ENCODE results near the gene PACSIN3.

Gene PACSIN3

DNA sequence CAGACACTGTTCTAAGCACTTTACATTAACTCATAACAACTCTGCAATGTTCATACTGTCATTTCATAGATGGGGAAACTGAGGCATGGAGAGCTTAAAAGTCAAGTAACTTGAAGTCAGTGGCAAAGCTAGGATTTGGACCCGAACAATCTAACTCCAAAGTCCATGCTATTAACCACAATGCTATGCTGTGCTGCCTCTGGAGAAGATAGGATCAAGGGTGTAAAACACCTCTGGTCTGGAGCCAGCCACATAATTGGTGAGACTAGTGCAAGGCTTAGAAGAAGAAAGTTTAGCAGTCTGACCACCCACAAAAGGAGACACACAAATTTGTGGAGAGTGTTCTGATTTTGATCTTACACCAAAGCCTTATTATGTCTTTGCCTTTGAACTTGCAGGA, 53.3 kb downstream of the PACSIN3 start:
- Histone ChIP-seq H3K9me3 (ENCODE audit: control insufficient read depth, insufficient read depth, low read depth, low read length) (no peaks in the 10 kb centered on the region), H3K36me3 (ENCODE audit: control insufficient read depth, insufficient read depth, low read length) (no peaks in the 10 kb centered on the region), H3K4me3 (ENCODE audit: low read depth, low read length) (no peak overlapping the region), H3K27ac (ENCODE audit: low read depth, low read length) (no peak overlapping the region), H3K4me1 (ENCODE audit: control insufficient read depth, insufficient read depth, low read length) (peaks cover 14% of the 10 kb centered on the region; the same call in 1 of the 2 replicates), H3K9ac (ENCODE audit: low read length) (no peak overlapping the region), H3K27me3 (ENCODE audit: control insufficient read depth, insufficient read depth, low read length) (no peaks in the 10 kb centered on the region)

DNA sequence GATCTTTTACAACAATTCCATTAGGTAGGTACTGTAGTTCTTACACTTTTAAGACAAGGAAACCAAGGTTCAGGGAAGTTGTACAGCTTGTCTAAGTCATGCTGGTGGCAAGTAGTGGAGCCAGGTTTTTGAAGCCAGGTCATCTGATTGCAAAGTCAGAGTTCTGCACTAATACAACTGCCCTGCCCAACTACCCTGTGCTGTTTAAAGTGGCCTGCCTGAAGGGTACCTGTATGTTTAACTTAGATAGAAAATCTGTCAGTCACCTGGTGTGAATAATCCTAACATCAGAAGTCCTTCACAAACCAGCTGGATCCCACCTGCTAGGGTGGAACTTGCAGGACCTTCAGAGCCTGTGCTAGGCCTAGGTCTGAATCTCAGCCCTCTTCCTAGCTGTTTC, 53.7 kb downstream of the PACSIN3 start:
- Histone ChIP-seq H3K36me3 (ENCODE audit: control insufficient read depth, insufficient read depth, low read length) (no peaks in the 10 kb centered on the region), H3K9me3 (ENCODE audit: control insufficient read depth, insufficient read depth, low read depth, low read length) (no peaks in the 10 kb centered on the region), H3K27me3 (ENCODE audit: control insufficient read depth, insufficient read depth, low read length) (no peaks in the 10 kb centered on the region), H3K4me3 (ENCODE audit: low read depth, low read length) (no peak overlapping the region), H3K9ac (ENCODE audit: low read length) (no peak overlapping the region), H3K27ac (ENCODE audit: low read depth, low read length) (no peak overlapping the region), H3K4me1 (ENCODE audit: control insufficient read depth, insufficient read depth, low read length) (peaks cover 14% of the 10 kb centered on the region; the same call in 1 of the 2 replicates)

DNA sequence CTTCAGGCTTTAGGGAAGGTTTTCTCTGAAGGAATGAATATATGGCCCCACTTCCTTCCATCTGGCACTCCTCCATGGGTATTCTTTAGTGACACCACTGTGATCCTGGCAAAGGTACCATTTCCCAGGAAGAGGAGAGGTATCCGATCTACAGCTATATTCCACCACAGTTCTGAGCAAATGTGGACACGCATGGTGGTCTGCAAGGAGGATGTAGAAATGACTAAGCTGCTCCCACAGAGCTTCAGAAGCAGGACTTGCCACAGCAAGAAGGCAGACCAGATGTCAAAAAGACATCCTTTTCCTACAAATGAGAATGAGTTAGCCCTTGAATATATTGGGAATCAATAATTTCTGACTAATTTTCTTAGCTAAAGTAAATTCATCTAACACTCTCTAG, 55.1 kb downstream of the PACSIN3 start:
- no peak overlapping the region for H3K27ac ChIP-seq (ENCODE audit: low read depth, low read length)

DNA sequence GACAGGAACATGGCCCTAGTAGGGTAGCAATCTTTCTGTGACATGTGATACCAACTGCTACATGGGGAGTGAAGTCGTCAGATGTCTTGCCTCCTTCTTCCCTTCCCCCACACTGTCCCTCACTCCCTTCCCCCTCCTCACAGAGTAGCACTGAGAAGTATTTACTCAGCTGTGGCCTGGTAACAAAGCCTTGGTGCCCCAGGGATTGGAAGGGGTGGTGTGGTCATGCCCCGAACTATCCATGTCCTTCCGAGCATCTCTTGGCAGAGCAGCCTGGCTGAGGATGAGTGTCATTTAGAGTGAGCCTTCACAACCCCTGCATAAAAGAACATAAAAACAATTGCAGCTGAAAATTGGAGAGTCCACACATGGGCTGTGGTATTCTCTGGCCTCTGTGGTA, 55.7 kb downstream of the PACSIN3 start:
- Histone ChIP-seq H3K9ac (ENCODE audit: low read length) (no peak overlapping the region), H3K27me3 (ENCODE audit: control insufficient read depth, insufficient read depth, low read length) (no peaks in the 10 kb centered on the region), H3K36me3 (ENCODE audit: control insufficient read depth, insufficient read depth, low read length) (no peaks in the 10 kb centered on the region), H3K27ac (ENCODE audit: low read depth, low read length) (no peak overlapping the region), H3K4me3 (ENCODE audit: low read depth, low read length) (no peak overlapping the region), H3K9me3 (ENCODE audit: control insufficient read depth, insufficient read depth, low read depth, low read length) (no peaks in the 10 kb centered on the region), H3K4me1 (ENCODE audit: control insufficient read depth, insufficient read depth, low read length) (peaks cover 18% of the 10 kb centered on the region; the same call in 1 of the 2 replicates)

More for the DNA sequence above, 55.1 kb downstream of the PACSIN3 start:
- no peak overlapping the region for H3K9ac ChIP-seq (ENCODE audit: low read length)
- no peaks in the 10 kb centered on the region for H3K36me3 ChIP-seq (ENCODE audit: control insufficient read depth, insufficient read depth, low read length)
- H3K9me3 ChIP-seq (ENCODE audit: control insufficient read depth, insufficient read depth, low read depth, low read length), result no peaks in the 10 kb centered on the region
- peaks cover 18% of the 10 kb centered on the region; the same call in 1 of the 2 replicates for H3K4me1 ChIP-seq (ENCODE audit: control insufficient read depth, insufficient read depth, low read length)
- H3K4me3 ChIP-seq (ENCODE audit: low read depth, low read length), result no peak overlapping the region
- H3K27me3 ChIP-seq (ENCODE audit: control insufficient read depth, insufficient read depth, low read length), result no peaks in the 10 kb centered on the region
